Measurements from ENCODE around the gene DGKG.

The DGKG gene

GRCh38 chr3:186275436-186275835 lies 86.6 kb downstream of the DGKG start:
- DNase-seq (ENCODE audit: low read depth in 3 of 3), result no peak

GRCh38 chr3:186273586-186273985 lies 88.4 kb downstream of the DGKG start:
- no peak for DNase-seq (ENCODE audit: low read depth in 3 of 3)

GRCh38 chr3:186270701-186271100 lies 91.3 kb downstream of the DGKG start:
- DNase-seq (ENCODE audit: low read depth in 3 of 3), result no peak

GRCh38 chr3:186268616-186269448 lies 93.2 kb downstream of the DGKG start:
- no peak for DNase-seq (ENCODE audit: low read depth in 3 of 3)

- DNase-seq (ENCODE audit: low read depth in 3 of 3), result no peak
Observed at GRCh38 chr3:186267758-186268157, 94.3 kb downstream of the DGKG start.

- DNase-seq (ENCODE audit: low read depth in 3 of 3), result no peak
Observed at GRCh38 chr3:186264608-186265400, 97.2 kb downstream of the DGKG start.

GRCh38 chr3:186261638-186262037 lies 100.4 kb downstream of the DGKG start:
- no peak for DNase-seq (ENCODE audit: low read depth in 3 of 3)

GRCh38 chr3:186260726-186261125 lies 101.3 kb downstream of the DGKG start:
- no peak for DNase-seq (ENCODE audit: low read depth in 3 of 3)

- DNase-seq (ENCODE audit: low read depth in 3 of 3), result peak; percentile 37 to 70 (median 57)
Observed at GRCh38 chr3:186259612-186260383, 102.2 kb downstream of the DGKG start.

GRCh38 chr3:186258968-186259367 lies 103.1 kb downstream of the DGKG start:
- DNase-seq (ENCODE audit: low read depth in 3 of 3), result no peak

GRCh38 chr3:186257866-186258265 lies 104.2 kb downstream of the DGKG start:
- no peak for DNase-seq (ENCODE audit: low read depth in 3 of 3)

- DNase-seq (ENCODE audit: low read depth in 3 of 3), result no peak
Observed at GRCh38 chr3:186255703-186256331, 106.2 kb downstream of the DGKG start.

- peak in 2 of 3 donors; percentile 21 to 31 for DNase-seq (ENCODE audit: low read depth in 3 of 3)
Observed at GRCh38 chr3:186254676-186255650, 107.1 kb downstream of the DGKG start.

GRCh38 chr3:186251948-186252619 lies 110.0 kb downstream of the DGKG start:
- DNase-seq (ENCODE audit: low read depth in 3 of 3), result no peak

GRCh38 chr3:186248850-186249249 lies 113.2 kb downstream of the DGKG start:
- DNase-seq (ENCODE audit: low read depth in 3 of 3), result no peak

- no peak for DNase-seq (ENCODE audit: low read depth in 3 of 3)
Observed at GRCh38 chr3:186247821-186248814, 113.9 kb downstream of the DGKG start.

GRCh38 chr3:186246941-186247340 lies 115.1 kb downstream of the DGKG start:
- DNase-seq (ENCODE audit: low read depth in 3 of 3), result no peak

- DNase-seq (ENCODE audit: low read depth in 3 of 3), result no peak
Observed at GRCh38 chr3:186244016-186244415, 118.0 kb downstream of the DGKG start.
